Liver (tissue), 9 donors: ENCODE results near the gene DIS3L2. TPM values are rescaled to one million over a fixed set of nuclear protein-coding genes. Genes with fewer than 3 reads are reported as not detected.

Experiments used
- DNase-seq: peaks from one replicate; pipeline ENCODE4 v3.0.0-alpha.2; 2017; ENCODE audit warnings: low spot score
- H3K27ac ChIP-seq, 2 donors: one replicate each; pipeline ENCODE4 v1.7.0; 2013; ENCODE audit warnings: inconsistent platforms in 2 of 2, low read length in 2 of 2, control low read depth in 1 of 2, low read depth in 1 of 2, mild to moderate bottlenecking in 1 of 2
- H3K27me3 ChIP-seq, 4 donors: one replicate each; pipeline versions ENCODE4 v1.6.1 to v1.7.0; 2013; ENCODE audit warnings: low read length in 3 of 4, inconsistent platforms in 1 of 4, mild to moderate bottlenecking in 1 of 4, moderate library complexity in 1 of 4; ENCODE audit not compliant: control insufficient read depth in 4 of 4, insufficient read depth in 4 of 4
- H3K36me3 ChIP-seq, 4 donors: one replicate each; pipeline versions ENCODE4 v1.6.1 to v1.7.0; 2013; ENCODE audit warnings: low read length in 3 of 4, mild to moderate bottlenecking in 3 of 4, low read depth in 1 of 4, moderate library complexity in 1 of 4; ENCODE audit not compliant: control insufficient read depth in 4 of 4, insufficient read depth in 3 of 4
- H3K4me1 ChIP-seq, 4 donors: one replicate each; pipeline versions ENCODE4 v1.6.1 to v1.7.0; 2013; ENCODE audit warnings: low read length in 3 of 4, mild to moderate bottlenecking in 3 of 4, moderate library complexity in 1 of 4; ENCODE audit not compliant: control insufficient read depth in 4 of 4, insufficient read depth in 4 of 4
- H3K4me3 ChIP-seq, 3 donors: one replicate each; pipeline versions ENCODE4 v1.6.1 to v1.7.0; 2013; ENCODE audit warnings: low read length in 3 of 3, control low read depth in 1 of 3, low read depth in 1 of 3, mild to moderate bottlenecking in 1 of 3
- H3K9ac ChIP-seq, 2 donors: one replicate each; pipeline ENCODE4 v1.7.0; 2013; ENCODE audit warnings: low read length in 2 of 2, mild to moderate bottlenecking in 2 of 2, moderate library complexity in 2 of 2, control low read depth in 1 of 2, low read depth in 1 of 2
- H3K9me3 ChIP-seq, 4 donors: one replicate each; pipeline versions ENCODE4 v1.6.1 to v1.7.0; 2013; ENCODE audit warnings: low read length in 3 of 4; ENCODE audit not compliant: control insufficient read depth in 4 of 4
- ATF3 ChIP-seq: IDR thresholded peaks from 2 replicates; pipeline ENCODE4 v1.6.1; 2016; ENCODE audit warnings: antibody characterized with exemption
- EGR1 ChIP-seq, 2 donors: IDR thresholded peaks; 2 replicates each; pipeline ENCODE4 v1.6.1; 2016 to 2018; ENCODE audit warnings: antibody characterized with exemption in 2 of 2, low read depth in 2 of 2
- FOXA1 ChIP-seq: IDR thresholded peaks from 2 replicates; pipeline ENCODE4 v1.6.1; 2016; ENCODE audit warnings: antibody characterized with exemption
- FOXA2 ChIP-seq: IDR thresholded peaks from 2 replicates; pipeline ENCODE4 v1.6.1; 2016; ENCODE audit warnings: antibody characterized with exemption
- GABPA ChIP-seq, 2 donors: IDR thresholded peaks in 1 of 2; conservative IDR thresholded peaks in 1 of 2; 2 replicates each; pipeline ENCODE4 v1.6.1; 2016; ENCODE audit warnings: antibody characterized with exemption in 2 of 2, mild to moderate bottlenecking in 1 of 2, moderate library complexity in 1 of 2
- HNF4A ChIP-seq, 2 donors: conservative IDR thresholded peaks; 2 replicates each; pipeline ENCODE4 v1.6.1; 2016; ENCODE audit warnings: antibody characterized with exemption in 2 of 2, mild to moderate bottlenecking in 2 of 2
- HNF4G ChIP-seq: IDR thresholded peaks from 2 replicates; pipeline ENCODE4 v1.6.1; 2016; ENCODE audit warnings: antibody characterized with exemption
- JUND ChIP-seq, 2 donors: IDR thresholded peaks; 2 replicates each; pipeline ENCODE4 v1.6.1; 2016; ENCODE audit warnings: antibody characterized with exemption in 2 of 2
- NR2F2 ChIP-seq: IDR thresholded peaks from 2 replicates; pipeline ENCODE4 v1.6.1; 2016; ENCODE audit warnings: antibody characterized with exemption
- RAD21 ChIP-seq, 2 donors: IDR thresholded peaks; 2 replicates each; pipeline ENCODE4 v1.6.1; 2016; ENCODE audit warnings: antibody characterized with exemption in 2 of 2, mild to moderate bottlenecking in 2 of 2
- RXRA ChIP-seq, 2 donors: IDR thresholded peaks; 2 replicates each; pipeline ENCODE4 v1.6.1; 2017 to 2018; ENCODE audit warnings: antibody characterized with exemption in 2 of 2, mild to moderate bottlenecking in 1 of 2
- SP1 ChIP-seq: IDR thresholded peaks from 2 replicates; pipeline ENCODE4 v1.6.1; 2018; ENCODE audit warnings: antibody characterized with exemption, mild to moderate bottlenecking
- TAF1 ChIP-seq: conservative IDR thresholded peaks from 2 replicates; pipeline ENCODE4 v1.6.1; 2016; ENCODE audit warnings: antibody characterized with exemption, mild to moderate bottlenecking
- YY1 ChIP-seq: IDR thresholded peaks from 2 replicates; pipeline ENCODE4 v1.6.1; 2016; ENCODE audit warnings: antibody characterized with exemption, mild to moderate bottlenecking
- WGBS: extraction: QIAGEN DNeasy Blood & Tissue Kit; methylation state at CpG from one replicate; pipeline ENCODE4 v1.1.7; 2013; 5-methylcytosine and 5-hydroxymethylcytosine counted together
- polyA plus RNA-seq, 2 donors: library from polyadenylated mRNA; stranded (reverse) in 1 of 2; unstranded in 1 of 2; fragments of 200-250 nt in 1 of 2; fragments of >200 nt in 1 of 2; fragmentation: Nextera tagmentation in 1 of 2; extraction: Ambion mirVana in 1 of 2; gene quantifications; one replicate each; pipeline versions ENCODE4 v1.2.1 to v1.2.3, GENCODE V29; 2013 to 2015
- total RNA-seq, 2 donors: library from RNA; depleted of rRNA; stranded (reverse); fragments of >200 nt; gene quantifications; one replicate each; pipeline ENCODE4 v1.2.3, GENCODE V29; 2014
- TF ChIP-seq, protein P1 (sequence below): fragments of 150-350 bp; IDR thresholded peaks from 2 replicates; pipeline ENCODE4 v1.5.1; 2017; ENCODE audit warnings: improper control_type of control experiment, low read depth, low read length; ENCODE audit not compliant: missing input control
- TF ChIP-seq, protein P2 (sequence below): IDR thresholded peaks from 2 replicates; pipeline ENCODE4 v1.6.1; 2016; ENCODE audit warnings: antibody characterized with exemption
- TF ChIP-seq, protein P3 (sequence below): IDR thresholded peaks from 2 replicates; pipeline ENCODE4 v1.6.1; 2016; ENCODE audit warnings: antibody characterized with exemption, mild to moderate bottlenecking
- TF ChIP-seq, protein P4 (sequence below): IDR thresholded peaks from 2 replicates; pipeline ENCODE4 v1.6.1; 2016; ENCODE audit warnings: antibody characterized with exemption
- donor health status: healthy.
- donor health status: healthy.
- donor health status: healthy.
- donor health status: healthy.
- donor health status: healthy.

The DIS3L2 gene
- total and polyA plus RNA-seq, 4 donors, result 5.7 to 21.5 (median 8.8) TPM

DNA sequence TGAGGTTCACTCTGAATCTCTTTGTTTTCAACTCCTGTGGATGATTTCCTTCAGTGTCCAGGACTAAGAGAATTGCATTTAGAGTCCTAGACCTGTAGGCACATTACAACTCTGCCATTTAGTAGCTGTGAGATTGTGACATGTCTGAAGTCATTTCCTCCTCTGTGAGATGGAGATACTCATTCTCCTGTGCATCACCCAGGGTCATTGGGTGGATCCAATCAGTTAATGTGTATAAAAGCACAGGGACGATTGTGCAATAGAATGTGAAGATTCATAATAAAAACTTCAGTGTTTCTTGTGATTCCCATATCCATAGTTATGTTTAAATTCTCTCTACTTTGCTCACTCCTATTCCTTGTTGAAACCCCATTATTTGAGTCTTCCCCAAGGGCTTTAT is 113.6 kb downstream of the DIS3L2 start:
- Histone ChIP-seq H3K27me3 (no peaks in the 10 kb centered on the region), H3K4me1 (peaks cover 0 to 10% (median 3%) of the 10 kb centered on the region in 4 donors), H3K36me3 (no peaks in the 10 kb centered on the region), H3K4me3 (no peak overlapping the region), H3K9me3 (no peaks in the 10 kb centered on the region), H3K27ac (no peak overlapping the region), H3K9ac (no peak overlapping the region)
- no peak for DNase-seq
- 65% methylated on average over 1 of the region's 1 CpG for WGBS
- TF ChIP-seq, protein P1, sequence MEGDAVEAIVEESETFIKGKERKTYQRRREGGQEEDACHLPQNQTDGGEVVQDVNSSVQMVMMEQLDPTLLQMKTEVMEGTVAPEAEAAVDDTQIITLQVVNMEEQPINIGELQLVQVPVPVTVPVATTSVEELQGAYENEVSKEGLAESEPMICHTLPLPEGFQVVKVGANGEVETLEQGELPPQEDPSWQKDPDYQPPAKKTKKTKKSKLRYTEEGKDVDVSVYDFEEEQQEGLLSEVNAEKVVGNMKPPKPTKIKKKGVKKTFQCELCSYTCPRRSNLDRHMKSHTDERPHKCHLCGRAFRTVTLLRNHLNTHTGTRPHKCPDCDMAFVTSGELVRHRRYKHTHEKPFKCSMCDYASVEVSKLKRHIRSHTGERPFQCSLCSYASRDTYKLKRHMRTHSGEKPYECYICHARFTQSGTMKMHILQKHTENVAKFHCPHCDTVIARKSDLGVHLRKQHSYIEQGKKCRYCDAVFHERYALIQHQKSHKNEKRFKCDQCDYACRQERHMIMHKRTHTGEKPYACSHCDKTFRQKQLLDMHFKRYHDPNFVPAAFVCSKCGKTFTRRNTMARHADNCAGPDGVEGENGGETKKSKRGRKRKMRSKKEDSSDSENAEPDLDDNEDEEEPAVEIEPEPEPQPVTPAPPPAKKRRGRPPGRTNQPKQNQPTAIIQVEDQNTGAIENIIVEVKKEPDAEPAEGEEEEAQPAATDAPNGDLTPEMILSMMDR, result no peak
- TF ChIP-seq SP1 (no peak), HNF4G (no peak), FOXA2 (no peak), YY1 (no peak), ATF3 (no peak), EGR1 (IDR thresholded peaks at IDR 0.05; ENCODE audit: low read depth in 2 of 2) (no peak), NR2F2 (no peak), JUND (IDR thresholded peaks at IDR 0.05) (no peak), HNF4A (conservative IDR thresholded peaks at IDR 0.05) (no peak), RAD21 (IDR thresholded peaks at IDR 0.05) (no peak), RXRA (IDR thresholded peaks at IDR 0.05) (no peak), GABPA (IDR thresholded peaks at IDR 0.05 in 1 of 2, conservative IDR thresholded peaks at IDR 0.05 in 1 of 2) (no peak), FOXA1 (no peak), TAF1 (no peak)
- TF ChIP-seq, protein P2, sequence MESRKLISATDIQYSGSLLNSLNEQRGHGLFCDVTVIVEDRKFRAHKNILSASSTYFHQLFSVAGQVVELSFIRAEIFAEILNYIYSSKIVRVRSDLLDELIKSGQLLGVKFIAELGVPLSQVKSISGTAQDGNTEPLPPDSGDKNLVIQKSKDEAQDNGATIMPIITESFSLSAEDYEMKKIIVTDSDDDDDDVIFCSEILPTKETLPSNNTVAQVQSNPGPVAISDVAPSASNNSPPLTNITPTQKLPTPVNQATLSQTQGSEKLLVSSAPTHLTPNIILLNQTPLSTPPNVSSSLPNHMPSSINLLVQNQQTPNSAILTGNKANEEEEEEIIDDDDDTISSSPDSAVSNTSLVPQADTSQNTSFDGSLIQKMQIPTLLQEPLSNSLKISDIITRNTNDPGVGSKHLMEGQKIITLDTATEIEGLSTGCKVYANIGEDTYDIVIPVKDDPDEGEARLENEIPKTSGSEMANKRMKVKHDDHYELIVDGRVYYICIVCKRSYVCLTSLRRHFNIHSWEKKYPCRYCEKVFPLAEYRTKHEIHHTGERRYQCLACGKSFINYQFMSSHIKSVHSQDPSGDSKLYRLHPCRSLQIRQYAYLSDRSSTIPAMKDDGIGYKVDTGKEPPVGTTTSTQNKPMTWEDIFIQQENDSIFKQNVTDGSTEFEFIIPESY, result no peak
- TF ChIP-seq, protein P3, sequence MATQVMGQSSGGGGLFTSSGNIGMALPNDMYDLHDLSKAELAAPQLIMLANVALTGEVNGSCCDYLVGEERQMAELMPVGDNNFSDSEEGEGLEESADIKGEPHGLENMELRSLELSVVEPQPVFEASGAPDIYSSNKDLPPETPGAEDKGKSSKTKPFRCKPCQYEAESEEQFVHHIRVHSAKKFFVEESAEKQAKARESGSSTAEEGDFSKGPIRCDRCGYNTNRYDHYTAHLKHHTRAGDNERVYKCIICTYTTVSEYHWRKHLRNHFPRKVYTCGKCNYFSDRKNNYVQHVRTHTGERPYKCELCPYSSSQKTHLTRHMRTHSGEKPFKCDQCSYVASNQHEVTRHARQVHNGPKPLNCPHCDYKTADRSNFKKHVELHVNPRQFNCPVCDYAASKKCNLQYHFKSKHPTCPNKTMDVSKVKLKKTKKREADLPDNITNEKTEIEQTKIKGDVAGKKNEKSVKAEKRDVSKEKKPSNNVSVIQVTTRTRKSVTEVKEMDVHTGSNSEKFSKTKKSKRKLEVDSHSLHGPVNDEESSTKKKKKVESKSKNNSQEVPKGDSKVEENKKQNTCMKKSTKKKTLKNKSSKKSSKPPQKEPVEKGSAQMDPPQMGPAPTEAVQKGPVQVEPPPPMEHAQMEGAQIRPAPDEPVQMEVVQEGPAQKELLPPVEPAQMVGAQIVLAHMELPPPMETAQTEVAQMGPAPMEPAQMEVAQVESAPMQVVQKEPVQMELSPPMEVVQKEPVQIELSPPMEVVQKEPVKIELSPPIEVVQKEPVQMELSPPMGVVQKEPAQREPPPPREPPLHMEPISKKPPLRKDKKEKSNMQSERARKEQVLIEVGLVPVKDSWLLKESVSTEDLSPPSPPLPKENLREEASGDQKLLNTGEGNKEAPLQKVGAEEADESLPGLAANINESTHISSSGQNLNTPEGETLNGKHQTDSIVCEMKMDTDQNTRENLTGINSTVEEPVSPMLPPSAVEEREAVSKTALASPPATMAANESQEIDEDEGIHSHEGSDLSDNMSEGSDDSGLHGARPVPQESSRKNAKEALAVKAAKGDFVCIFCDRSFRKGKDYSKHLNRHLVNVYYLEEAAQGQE, result no peak
- TF ChIP-seq, protein P4, sequence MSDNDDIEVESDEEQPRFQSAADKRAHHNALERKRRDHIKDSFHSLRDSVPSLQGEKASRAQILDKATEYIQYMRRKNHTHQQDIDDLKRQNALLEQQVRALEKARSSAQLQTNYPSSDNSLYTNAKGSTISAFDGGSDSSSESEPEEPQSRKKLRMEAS, result no peak
